HG02623 (cell line): ENCODE measurements around the gene NPRL2.
A peak's percentile ranks its signal among the peaks of the same experiment; 100 is the strongest.

Experiments
- ATAC-seq: cut with Tn5 transposase; IDR thresholded peaks from one replicate; pipeline ENCODE4 v1.9.1; 2021; ENCODE audit warnings: moderate library complexity; ENCODE audit not compliant: unreplicated experiment

Gene NPRL2

DNA sequence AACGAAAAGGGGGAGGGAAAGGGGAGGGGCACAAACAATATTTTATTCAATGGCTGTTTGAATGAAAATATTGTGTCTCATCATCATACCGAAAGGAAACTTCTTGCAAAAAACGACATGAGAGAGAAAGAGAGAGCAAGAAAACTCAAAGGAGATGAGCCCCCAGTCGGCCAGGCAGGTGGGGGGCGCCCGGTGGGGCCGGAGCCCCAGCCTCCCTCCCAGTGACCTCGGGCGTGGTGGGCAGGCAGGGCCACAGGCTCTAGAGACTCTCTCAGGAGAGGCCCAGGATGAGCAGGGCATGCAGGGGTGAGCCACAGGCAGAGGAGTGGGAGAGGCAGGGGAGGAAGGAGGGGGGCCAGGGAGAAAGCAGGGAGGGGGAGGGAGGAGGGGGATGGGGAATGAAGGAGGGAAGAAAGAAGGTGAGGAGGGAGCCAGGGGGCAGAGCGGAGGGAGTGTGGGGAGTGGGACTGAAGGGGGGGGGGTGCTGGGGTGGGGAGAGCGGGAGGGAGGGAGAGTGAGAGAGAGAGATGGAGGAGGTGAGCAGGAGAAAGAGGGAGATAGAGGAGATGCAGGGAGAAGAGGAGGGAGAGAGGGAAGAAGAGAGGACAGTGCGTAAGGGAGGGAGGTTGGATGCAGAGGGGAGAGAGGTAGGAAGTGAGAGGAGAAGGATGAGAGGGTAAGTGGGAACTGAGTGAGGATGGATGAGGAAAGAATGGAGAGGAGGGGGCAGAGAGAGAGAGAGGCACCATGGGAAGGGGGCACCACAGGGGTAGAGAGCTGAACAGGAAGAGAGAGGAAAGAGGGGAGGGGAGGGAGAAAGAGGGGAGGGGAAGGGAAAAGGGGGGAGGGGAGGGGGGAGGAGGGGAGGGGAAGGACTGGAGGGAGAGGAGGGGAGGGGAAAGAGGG, 22.8 kb upstream of the NPRL2 start:
- no peak for ATAC-seq

DNA sequence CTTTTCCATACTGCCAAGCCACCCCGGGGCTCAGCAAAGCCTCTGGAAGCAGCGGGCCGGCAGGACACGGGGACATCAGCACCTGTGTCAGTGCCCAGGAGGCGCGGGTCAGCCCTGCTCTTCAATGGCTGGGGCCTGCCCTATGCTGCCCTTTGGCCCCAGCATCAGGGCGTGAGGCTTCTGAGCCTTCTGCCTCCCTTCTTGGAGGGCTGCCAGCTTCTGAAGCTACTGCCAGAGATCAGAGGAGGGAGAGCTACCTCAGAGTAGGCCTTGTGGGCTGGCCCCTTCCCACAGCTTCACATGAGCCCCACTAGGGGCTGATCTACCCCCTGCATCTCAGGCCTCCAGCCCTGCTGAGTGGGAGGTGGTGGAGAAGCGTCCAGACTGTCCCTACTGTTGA, 21.8 kb upstream of the NPRL2 start:
- no peak for ATAC-seq

DNA sequence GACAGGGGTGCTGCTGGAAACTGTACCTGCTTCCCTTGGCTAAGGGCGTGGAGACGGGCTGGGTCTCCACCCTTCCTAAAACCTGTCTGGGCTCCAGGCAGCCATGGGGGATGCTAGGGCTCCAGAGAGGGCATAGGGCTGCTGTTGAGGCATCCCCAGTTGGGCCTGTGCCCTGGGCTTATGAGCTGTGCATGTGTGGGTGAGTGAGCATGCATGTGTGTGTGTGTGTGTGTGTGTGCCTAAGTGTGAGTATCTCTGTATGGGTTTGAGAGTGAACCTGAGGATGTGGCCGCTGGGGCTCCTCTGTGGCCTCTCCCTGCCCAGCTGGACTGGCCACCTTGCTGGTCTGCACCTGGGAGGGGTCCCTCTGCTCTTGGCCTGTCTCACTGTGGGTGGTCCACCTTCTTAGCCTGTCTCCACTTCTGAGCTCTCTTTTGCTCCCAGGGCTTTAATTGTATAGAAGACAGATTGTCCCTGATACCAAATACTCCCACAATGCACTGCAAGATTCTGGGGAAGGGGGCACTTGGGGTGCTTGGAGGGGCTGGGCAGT, 20.6 kb upstream of the NPRL2 start:
- no peak for ATAC-seq

DNA sequence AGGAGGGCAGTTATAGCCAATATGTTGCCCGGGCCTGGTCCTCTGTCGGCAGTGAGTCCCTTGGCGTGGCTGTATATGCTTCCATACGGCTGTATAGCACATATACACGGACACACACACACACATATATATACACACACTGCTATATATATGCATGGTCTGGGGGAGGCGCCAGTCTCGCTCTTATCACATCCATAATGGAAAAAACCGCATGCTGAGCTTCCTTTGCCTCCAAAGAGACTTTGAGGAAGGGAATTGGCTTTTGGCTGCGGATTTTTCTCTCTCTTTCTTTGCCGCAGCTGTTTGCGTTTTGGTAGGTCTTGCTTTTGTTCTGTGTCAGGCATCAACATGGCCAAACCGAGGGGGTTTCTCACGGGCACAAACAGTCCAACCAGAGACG, 20.0 kb upstream of the NPRL2 start:
- no peak for ATAC-seq

DNA sequence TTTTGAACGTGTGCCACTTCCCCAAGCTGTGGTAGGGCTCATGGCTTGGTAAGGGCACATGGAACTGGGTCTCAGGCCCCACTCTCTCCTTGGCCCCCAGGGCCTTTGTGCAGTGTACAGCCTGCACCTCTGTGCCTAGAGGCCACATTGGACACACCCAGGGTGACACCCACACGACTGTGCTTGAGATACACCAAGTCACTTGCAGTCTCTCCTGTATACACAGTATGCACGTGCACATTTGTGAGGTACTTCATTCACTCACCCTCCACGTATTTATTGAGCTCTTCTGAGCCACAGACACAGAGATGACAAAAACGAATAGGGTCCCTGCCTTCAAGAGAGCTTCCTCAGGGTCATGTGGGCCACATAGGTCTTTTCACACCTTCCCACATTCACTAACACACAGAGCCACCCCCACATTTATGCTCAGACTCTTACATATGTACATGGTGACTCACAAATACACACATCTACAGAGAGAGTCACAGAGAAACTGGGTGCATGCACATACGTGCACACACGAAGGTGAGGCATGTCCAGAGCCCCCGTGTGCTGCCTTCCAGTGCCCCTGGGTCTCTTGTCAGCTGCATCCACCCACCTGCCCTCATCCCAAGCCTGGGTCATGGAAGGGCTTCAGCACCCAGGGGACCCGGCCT, 18.6 kb upstream of the NPRL2 start:
- no peak for ATAC-seq

DNA sequence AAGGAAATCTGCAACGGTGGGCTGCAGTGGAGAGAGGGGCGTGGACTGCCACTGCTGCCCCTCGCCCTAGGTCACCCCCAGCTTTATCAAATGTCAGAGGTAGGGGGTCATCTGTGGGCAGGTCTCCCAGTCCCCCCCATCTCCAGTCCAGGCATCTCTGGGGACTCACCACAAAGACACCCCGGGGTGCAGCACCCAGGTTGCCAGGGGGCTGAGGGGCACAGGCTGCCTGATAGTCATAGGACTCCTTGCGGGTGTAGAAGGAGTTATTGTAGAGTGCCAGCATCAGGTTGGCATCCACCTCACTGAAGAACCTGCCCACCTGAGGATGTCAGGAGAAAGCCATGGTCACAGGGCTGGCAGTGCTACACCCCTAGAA, 15.3 kb upstream of the NPRL2 start:
- ATAC-seq: no peak

DNA sequence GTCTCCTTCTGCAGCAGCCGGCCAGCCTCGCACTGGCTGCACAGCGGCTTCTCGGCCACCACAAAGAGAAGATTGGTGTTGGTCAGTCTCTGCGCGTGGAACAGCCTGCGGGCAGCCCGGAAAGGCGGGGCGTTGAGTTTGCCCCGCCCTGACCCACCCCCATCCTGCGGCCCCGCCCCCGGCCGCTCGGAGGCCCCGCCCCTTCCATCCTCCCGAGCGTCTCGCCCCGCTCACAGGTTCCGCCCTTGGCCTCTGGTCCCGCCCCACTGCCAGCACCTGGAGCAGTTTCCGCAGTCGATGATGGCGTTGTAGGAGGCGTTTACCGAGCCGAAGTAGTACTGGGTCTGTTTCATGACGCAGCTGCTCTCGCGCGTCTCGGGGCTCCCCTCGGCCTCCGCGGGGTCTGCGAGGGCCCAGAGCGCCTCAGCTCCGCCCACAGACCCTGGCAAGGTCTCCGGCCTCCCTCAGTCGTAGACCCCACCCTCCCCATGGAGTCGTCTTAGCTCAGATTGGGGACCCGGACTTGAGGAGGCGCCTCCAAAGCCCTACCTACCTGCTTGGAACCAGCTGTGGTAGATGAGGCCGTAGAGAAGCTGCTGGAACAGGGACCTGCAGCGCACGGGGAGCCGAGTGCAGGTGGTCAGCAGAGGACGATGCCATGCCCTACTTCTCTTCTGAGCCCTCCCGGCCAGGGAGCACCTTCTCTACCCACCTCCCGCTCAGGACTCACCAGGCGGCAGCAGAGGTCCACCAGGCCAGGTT, 14.7 kb upstream of the NPRL2 start:
- ATAC-seq: peak; percentile 91

DNA sequence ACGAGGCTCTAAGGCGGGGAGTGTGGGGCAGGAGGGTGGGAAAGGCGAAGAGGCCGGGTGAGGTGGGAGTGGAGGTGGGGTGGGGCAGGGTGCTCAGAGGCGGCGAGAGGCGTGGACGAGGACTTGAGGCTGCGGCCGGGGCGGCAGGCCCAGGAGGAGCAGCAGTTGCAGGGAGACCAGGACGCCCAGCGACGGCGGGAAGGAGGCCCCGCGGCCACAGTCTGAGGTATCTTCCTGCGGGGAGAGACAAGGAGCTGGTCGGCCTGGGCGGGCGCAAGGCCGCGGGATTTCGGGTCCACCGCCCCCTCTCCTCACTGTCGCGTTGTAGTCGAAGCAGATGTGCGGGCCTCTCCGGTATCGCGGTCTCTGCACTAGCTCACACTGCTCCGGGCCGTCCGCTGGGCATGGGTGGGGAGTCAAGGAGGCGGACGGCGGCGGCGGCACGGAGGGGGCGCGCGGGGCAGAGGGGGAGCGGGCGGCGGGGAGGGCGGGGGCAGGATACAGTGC, 14.1 kb upstream of the NPRL2 start:
- no peak for ATAC-seq

DNA sequence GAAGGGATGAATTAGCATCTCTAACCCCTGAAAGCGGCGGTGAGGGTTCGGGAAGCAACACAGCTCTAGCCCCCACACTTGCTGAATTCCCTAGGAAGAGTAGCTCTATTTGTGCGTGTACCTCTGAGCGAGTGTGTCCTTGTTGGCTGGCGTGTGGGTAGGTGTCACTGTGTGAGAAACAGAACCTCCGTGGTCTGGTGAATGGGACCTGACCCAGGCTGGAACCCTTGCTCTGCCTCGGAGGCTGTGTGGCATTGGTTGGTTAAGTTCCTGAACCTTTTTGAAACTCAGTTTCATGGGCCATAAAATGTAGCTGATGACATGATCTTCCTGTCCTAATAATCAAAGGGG, 9.2 kb upstream of the NPRL2 start:
- peak; percentile 4 for ATAC-seq

DNA sequence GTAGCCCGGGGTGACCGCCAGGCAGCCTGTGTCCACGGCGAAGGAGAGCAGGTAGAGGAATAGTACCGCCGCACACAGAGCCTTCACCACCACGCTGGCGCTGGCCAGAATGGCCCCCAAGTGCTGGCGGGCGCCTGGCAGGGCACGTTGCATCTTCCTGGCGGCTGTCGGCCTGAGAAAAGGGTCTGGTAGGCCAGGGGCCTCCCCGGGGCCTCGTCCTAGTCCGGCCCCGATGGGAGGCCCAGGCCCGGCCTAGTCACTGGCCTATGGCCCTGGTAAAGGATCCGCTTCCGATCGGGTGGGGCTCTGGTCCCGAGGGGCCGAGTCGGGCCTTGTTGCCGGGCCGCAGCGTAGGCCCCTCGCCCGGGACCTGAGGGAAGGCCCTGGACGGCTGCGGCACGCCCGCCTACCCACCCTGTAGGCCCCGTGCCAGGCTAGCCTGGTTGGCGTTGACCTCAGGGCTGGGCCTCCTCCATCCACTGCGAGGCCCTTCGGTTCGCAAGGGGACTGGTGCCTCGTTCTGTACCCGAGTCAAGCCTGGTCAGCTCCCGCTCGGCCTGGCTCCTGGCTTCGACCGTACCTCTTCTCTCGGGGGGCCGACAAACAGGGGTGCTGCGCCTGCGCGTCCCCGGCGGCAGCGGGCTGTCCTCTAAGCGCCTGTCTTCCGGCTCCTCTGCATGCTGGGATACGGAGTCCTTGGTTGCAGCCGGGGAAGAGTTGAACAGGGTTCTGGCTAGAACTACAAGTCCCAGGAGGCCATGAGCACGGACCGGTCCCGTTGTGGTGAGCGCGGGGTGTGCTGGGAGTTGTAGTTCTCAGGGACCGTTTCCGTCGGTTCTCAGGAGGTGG, 8.6 kb upstream of the NPRL2 start, which contains the start of gene TMEM115:
Gene TMEM115 (minus strand): TSS at position 611 of the 849 bp plus-strand sequence. CDS start 458 bp downstream, at position 153.
- peak; percentile 99 for ATAC-seq

DNA sequence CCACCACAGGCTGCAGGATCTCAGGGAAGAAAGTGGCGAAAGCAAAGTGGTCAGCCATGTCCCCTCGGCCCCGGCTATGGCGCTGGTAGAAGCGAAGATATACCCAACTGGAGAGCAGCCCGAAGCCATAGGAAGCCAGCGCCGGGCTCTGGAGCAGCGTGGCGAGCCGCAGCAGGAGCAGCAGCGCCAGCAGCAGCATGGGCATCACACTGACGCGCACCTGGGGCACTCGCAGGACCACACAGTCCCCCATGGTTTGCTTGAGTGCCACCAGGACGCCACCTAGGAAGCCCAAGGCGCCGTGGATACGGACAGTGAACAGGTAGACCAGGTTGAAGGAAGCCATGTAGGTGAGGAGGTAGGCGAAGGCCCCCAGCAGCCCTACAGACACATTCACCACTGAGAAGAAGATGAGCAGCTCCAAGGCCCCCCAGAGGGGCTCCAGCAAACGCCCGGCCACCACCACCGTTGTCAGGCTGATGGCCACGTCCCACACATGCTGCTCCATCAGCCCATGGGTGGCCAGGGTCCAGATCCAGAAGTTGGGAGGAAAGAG, 7.9 kb upstream of the NPRL2 start:
- ATAC-seq: no peak

DNA sequence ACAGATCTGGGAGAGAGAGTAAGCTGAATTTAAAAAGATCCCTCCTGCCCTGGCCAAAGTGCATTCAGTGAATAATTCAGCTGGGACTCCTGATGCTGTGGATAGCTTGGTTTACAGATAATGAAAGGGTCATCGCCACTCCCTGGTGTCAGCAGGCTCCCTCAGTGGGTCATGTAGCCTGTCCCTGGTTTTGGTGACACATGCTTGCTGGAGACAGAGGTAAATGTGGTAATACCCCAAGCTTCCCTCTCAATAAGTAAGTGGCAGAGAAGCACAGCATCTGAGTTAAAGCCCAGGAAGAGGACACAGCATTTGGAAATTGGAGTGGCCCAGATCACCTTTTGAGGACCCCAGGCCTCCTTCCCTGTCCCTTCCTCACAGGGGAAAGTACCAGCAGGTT, 6.9 kb upstream of the NPRL2 start:
- ATAC-seq: no peak

DNA sequence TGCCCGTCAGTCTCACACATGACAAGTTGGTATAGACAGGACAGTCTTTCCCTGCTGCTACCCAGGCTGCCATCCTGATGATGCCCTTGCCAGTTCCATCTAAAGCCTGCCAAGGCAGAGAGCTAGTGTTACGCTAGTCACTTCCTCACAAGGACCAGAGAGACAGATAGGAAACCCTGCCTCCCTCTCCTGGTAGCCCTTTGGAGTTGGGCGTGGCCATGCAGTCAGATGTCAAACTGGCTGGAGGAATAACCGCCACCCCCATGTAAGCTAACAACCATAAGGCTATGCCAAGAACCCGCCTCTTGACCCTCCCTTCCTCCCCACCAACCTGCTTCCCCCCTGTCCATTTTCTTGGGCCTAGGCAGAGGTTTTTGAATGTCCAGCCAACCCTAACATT, 6.0 kb upstream of the NPRL2 start:
- ATAC-seq: no peak

DNA sequence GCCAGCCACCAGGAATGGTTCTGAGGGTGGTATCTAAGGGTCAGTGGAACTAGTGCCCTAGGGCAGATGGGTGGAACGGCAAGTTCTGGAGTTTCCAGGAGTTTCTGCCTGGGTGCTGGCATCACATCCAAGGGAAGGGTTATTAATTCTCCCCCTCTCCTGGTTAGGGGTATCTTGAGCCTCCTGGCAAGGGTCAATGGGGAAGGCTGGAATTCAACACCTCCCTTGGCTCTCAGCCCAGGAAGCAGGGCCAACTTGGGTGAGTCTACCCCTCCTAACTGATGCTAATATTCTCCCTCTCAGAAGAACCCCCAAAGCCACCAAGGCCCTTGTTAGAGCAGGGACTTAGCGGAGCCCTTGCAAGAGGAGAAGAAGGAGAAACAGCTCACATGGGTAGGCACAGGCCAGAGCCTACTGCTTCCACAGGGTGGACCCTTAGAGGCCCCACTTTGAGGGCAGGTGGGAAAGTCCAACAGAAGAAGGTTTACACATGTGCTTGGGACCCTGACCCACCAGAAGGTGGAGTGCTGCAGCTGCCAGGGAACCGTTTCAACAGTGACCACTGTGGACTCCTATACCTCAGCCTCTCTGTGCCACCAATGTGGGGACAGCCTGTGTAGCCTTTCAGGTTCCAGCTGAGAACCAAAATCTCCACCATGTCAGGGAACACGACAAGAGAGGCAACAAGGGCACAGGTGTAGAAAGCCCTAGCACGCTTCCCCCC, 5.4 kb upstream of the NPRL2 start:
- no peak for ATAC-seq

DNA sequence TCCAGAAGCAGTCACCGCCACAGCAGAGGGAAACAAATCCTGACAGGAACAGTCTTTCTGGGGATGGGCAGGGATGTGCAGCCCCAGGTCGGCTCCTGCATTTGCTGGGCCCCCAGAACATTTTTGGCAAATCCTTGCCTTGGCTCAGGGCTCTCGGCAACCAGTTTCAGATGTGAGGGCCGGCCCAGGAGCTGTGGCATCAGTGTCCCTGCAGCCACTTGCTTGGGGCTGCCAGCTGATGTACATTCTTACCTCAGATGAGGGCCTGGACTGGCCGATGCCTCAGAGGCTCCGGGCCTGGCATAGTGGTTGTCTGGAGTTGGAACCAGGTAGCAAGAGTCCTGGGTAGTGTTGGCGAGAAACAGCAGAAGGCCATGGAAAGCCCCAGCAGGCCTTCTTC, 4.3 kb upstream of the NPRL2 start:
- no peak for ATAC-seq

DNA sequence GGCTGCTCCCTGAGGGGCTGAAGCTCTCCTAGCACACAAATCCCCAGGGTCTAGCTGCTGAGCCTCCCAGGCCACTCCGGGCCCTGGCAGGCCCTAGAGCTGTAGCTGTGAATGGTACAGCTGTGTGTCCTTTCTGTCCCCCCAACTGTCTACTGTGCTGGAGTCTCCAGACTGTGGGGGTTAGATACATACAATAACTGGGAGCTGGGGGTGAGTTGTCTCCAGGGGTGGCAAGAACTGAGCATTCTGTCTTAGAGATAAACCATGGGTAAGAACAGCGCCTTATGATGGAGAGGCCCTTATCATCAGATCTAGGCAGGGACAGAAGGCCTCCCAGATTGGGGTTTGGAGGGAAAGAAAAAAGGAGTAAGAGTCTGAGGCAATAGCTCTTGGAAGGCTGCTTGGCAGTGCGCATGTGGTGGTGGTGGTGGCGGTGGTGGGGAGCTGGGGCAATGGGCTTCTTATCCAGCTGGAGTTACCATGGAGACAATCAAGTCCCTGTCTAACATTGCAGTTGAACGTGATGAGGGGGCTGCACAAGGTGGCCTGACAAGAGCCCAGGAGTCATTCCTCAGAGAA, 3.7 kb upstream of the NPRL2 start:
- no peak for ATAC-seq

DNA sequence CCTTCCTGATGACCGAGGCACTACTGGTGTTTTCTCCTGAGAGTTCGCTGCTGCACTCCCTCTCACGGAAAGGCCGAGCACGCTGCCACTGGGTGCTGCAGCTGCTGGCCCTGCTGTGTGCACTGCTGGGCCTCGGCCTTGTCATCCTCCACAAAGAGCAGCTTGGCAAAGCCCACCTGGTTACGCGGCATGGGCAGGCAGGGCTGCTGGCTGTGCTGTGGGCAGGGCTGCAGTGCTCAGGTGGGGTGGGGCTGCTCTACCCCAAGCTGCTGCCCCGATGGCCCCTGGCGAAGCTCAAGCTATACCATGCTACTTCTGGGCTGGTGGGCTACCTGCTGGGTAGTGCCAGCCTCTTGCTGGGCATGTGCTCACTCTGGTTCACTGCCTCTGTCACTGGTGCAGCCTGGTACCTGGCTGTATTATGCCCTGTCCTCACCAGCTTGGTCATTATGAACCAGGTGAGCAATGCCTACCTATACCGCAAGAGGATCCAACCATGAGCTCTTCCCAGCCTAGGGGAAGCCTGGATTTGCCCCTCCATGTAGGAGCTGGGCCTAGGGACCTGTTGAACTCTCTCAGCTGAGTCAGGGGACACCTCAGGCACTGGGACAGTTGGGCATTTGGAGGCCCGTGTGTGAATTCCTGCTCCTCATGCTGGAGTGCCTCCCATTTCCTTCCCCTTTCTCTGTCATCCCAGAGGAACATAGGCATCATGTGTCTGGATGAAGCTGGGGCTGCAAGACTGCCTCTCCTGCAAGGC, 2.9 kb upstream of the NPRL2 start:
- no peak for ATAC-seq

DNA sequence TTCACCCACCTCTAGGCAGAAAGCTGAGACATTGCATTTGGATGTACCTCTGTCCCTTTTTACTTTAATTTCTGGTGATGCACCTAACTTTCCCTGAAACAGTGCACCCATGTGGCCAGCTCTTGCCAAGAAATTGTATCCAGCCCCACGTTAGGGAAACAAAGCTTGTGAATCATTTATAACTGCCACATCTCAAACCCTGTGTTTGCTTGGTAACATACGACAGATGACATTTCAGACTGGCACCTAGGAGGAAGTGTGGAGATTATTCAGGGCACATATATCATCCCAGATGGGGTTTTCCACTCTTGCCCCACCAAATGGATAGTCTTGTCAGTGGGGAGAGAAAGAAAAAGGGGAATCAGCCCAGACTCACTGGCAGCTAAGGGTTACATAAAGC, 2.2 kb upstream of the NPRL2 start:
- no peak for ATAC-seq
